HCEC 1CT (cell line): ENCODE results near the gene PKD2.
A peak's percentile ranks its signal among the peaks of the same experiment; 100 is the strongest.

ENCODE experiments used
- DNase-seq: peaks from one replicate; pipeline ENCODE4 v3.0.0-alpha.2; 2017

Gene PKD2

GRCh38 chr4:88028946-88029345, 21.5 kb downstream of the PKD2 start:
- no peak for DNase-seq

- DNase-seq: no peak
Observed at GRCh38 chr4:88029556-88029955, 22.1 kb downstream of the PKD2 start.

GRCh38 chr4:88030565-88031310, 23.3 kb downstream of the PKD2 start:
- DNase-seq: no peak

- no peak for DNase-seq
Observed at GRCh38 chr4:88033309-88033708, 25.9 kb downstream of the PKD2 start.

- DNase-seq: no peak
Observed at GRCh38 chr4:88035292-88035691, 27.9 kb downstream of the PKD2 start.

- DNase-seq: no peak
Observed at GRCh38 chr4:88037447-88037846, 30.0 kb downstream of the PKD2 start.

GRCh38 chr4:88037936-88038335, 30.5 kb downstream of the PKD2 start:
- DNase-seq: no peak

GRCh38 chr4:88040707-88041106, 33.3 kb downstream of the PKD2 start:
- DNase-seq: no peak

- no peak for DNase-seq
Observed at GRCh38 chr4:88041626-88042025, 34.2 kb downstream of the PKD2 start.

GRCh38 chr4:88043001-88043400, 35.6 kb downstream of the PKD2 start:
- no peak for DNase-seq

- no peak for DNase-seq
Observed at GRCh38 chr4:88043586-88044340, 36.3 kb downstream of the PKD2 start.

GRCh38 chr4:88045021-88045420, 37.6 kb downstream of the PKD2 start:
- no peak for DNase-seq

GRCh38 chr4:88054229-88054628, 46.8 kb downstream of the PKD2 start:
- DNase-seq: no peak

- DNase-seq: peak; percentile 33
Observed at GRCh38 chr4:88054901-88055300, 47.5 kb downstream of the PKD2 start.

- DNase-seq: no peak
Observed at GRCh38 chr4:88058295-88058694, 50.9 kb downstream of the PKD2 start.

- DNase-seq: no peak
Observed at GRCh38 chr4:88059766-88060165, 52.3 kb downstream of the PKD2 start.

- DNase-seq: no peak
Observed at GRCh38 chr4:88060431-88060830, 53.0 kb downstream of the PKD2 start.

GRCh38 chr4:88062311-88062710, 54.9 kb downstream of the PKD2 start:
- no peak for DNase-seq

- DNase-seq: no peak
Observed at GRCh38 chr4:88062843-88063242, 55.4 kb downstream of the PKD2 start.

GRCh38 chr4:88063634-88064296, 56.3 kb downstream of the PKD2 start:
- no peak for DNase-seq

GRCh38 chr4:88064410-88064809, 57.0 kb downstream of the PKD2 start:
- DNase-seq: no peak

- no peak for DNase-seq
Observed at GRCh38 chr4:88070031-88070430, 62.6 kb downstream of the PKD2 start.

- DNase-seq: no peak
Observed at GRCh38 chr4:88075336-88075735, 67.9 kb downstream of the PKD2 start.
